B cell (primary cell): ENCODE data around the gene KRT84.

Experiments used
- EZH2 ChIP-seq: IDR thresholded peaks from 2 replicates; pipeline ENCODE4 v1.6.1; 2012; ENCODE audit warnings: borderline replicate concordance, low read depth, mild to moderate bottlenecking, moderate library complexity, low read length; ENCODE audit not compliant: insufficient read depth, poor library complexity, severe bottlenecking
- TF ChIP-seq, protein P1 (sequence below): fragments of 200-600 bp; IDR thresholded peaks from one replicate; pipeline ENCODE4 v1.8.0; 2022; ENCODE audit warnings: antibody characterized with exemption, mild to moderate bottlenecking

DNA sequence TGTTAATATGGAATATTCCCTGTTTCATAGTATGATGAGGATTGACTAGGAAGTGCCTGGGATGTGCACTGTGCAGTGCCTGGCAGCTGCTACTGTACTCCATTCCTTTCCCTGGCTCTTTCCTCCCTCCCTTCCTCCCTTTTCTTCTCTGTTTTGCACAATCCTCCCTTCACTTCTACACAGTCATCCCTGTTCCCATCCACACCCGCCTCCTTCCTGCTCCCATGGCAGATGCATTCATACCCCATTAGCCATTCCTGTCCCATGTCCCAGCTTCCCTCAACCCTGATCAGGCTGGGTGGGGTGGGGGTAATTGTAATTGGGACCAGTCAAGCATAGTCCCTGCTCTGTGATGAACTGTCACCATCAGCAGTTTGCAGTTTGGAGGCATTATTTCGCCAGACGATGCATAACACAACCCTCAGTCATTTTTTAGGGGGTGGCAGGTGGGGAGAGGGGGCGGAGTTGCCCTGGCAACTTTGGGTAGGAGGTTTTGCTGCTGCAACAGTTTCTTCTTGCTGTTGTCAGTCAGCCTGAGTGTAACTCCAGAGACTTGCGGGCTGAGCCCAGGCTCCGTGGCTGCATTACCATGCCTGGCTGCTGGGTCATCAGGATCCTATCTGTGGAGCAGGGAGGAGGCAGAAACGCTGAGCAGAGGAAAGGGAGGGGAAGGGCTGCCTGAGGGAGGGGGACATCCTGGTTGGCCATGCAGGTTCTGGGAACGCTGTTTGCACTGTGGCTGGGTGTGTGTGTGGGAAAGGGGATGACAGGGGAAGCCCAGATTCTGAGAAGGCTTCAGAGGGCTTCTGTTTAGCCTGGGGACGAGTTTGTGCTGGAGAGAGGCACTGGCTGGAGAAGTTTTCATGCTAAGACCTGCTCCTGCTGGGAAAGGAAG, 4.1 kb upstream of the KRT84 start:
- TF ChIP-seq, protein P1, sequence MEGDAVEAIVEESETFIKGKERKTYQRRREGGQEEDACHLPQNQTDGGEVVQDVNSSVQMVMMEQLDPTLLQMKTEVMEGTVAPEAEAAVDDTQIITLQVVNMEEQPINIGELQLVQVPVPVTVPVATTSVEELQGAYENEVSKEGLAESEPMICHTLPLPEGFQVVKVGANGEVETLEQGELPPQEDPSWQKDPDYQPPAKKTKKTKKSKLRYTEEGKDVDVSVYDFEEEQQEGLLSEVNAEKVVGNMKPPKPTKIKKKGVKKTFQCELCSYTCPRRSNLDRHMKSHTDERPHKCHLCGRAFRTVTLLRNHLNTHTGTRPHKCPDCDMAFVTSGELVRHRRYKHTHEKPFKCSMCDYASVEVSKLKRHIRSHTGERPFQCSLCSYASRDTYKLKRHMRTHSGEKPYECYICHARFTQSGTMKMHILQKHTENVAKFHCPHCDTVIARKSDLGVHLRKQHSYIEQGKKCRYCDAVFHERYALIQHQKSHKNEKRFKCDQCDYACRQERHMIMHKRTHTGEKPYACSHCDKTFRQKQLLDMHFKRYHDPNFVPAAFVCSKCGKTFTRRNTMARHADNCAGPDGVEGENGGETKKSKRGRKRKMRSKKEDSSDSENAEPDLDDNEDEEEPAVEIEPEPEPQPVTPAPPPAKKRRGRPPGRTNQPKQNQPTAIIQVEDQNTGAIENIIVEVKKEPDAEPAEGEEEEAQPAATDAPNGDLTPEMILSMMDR: no peak
- TF ChIP-seq EZH2: no peak
